H1 (cell line): ENCODE data around the gene GLIPR2. TPM values are rescaled to one million over a fixed set of nuclear protein-coding genes. Genes with fewer than 3 reads are reported as not detected.

Source experiments
- CTCF ChIA-PET: fragments of 300-600 bp; sonication (Branson Sonifier 250); formaldehyde crosslinking; loops from one replicate; lab custom pipeline; 2021; ENCODE audit not compliant: partially characterized antibody; lab: Charles Lee
- POLR2A ChIA-PET: fragments of 300-600 bp; sonication (Branson Sonifier 250); formaldehyde crosslinking; loops from one replicate; lab custom pipeline; 2021; ENCODE audit warnings: inconsistent platforms; ENCODE audit not compliant: partially characterized antibody; lab: Charles Lee
- DNase-seq, 2 experiments: peaks; one replicate each; pipeline versions ENCODE4 v3.0.0 to v3.0.0-alpha.2; 2010 to 2022; ENCODE audit warnings: low spot score in 2 of 2, low read depth in 1 of 2, mixed read lengths in 1 of 2
- FAIRE-seq: peaks from 2 replicates; lab custom pipeline; 2011; peaks lifted over from hg19 to GRCh38; lab: Jason Lieb, UNC
- H2AFZ ChIP-seq: 2 replicates; pipeline ENCODE4 v1.8.1; 2012; ENCODE audit warnings: low read length, inconsistent platforms
- H2AK5ac ChIP-seq: 2 replicates; pipeline ENCODE4 v1.6.1; 2013; ENCODE audit warnings: low read depth, low read length
- H2BK120ac ChIP-seq: replicated peaks from 2 replicates; pipeline ENCODE3; 2013; ENCODE audit warnings: low read depth, low read length, inconsistent platforms
- H2BK12ac ChIP-seq: 2 replicates; pipeline ENCODE4 v1.6.1; 2013; ENCODE audit warnings: low read depth, low read length
- H2BK15ac ChIP-seq: 2 replicates; pipeline ENCODE4 v1.6.1; 2013; ENCODE audit warnings: low read length
- H2BK20ac ChIP-seq: 2 replicates; pipeline ENCODE4 v1.6.1; 2013; ENCODE audit warnings: low read length
- H2BK5ac ChIP-seq: 2 replicates; pipeline ENCODE4 v1.6.1; 2013; ENCODE audit warnings: low read depth, low read length
- H3K14ac ChIP-seq: 2 replicates; pipeline ENCODE4 v1.6.1; 2013; ENCODE audit warnings: inconsistent platforms; ENCODE audit not compliant: insufficient read length
- H3K18ac ChIP-seq: 2 replicates; pipeline ENCODE4 v1.6.1; 2013; ENCODE audit warnings: low read length; ENCODE audit errors: extremely low read depth
- H3K23ac ChIP-seq: 2 replicates; pipeline ENCODE4 v1.6.1; 2013; ENCODE audit warnings: inconsistent platforms; ENCODE audit not compliant: insufficient read length
- H3K23me2 ChIP-seq: 2 replicates; pipeline ENCODE4 v1.6.1; 2013; ENCODE audit warnings: low read depth, low read length
- H3K27ac ChIP-seq: 2 replicates; pipeline ENCODE4 v1.6.1; 2011; ENCODE audit warnings: low read depth, low read length, inconsistent platforms
- H3K27me3 ChIP-seq, 4 experiments: replicated peaks in 1 of 4; 1 replicate in 1 of 4; 2 replicates in 3 of 4; pipeline versions ENCODE4 v1.6.1 to v1.8.1; 2011 to 2013; ENCODE audit warnings: low read length in 3 of 4, mild to moderate bottlenecking in 3 of 4, inconsistent platforms in 2 of 4, mixed read lengths in 2 of 4, moderate library complexity in 1 of 4; ENCODE audit not compliant: control insufficient read depth in 3 of 4, insufficient read depth in 3 of 4; ENCODE audit errors: extremely low read depth in 1 of 4
- H3K36me3 ChIP-seq, 4 experiments: 2 replicates each; pipeline versions ENCODE4 v1.6.1 to v1.8.1; 2011 to 2013; ENCODE audit warnings: mild to moderate bottlenecking in 4 of 4, low read length in 3 of 4, moderate library complexity in 2 of 4, control low read depth in 1 of 4, inconsistent platforms in 1 of 4; ENCODE audit not compliant: insufficient read depth in 4 of 4, control insufficient read depth in 2 of 4
- H3K4ac ChIP-seq: replicated peaks from 2 replicates; pipeline ENCODE3; 2013; ENCODE audit warnings: low read length, low read depth, mixed read lengths, inconsistent platforms; ENCODE audit not compliant: insufficient read length
- H3K4me1 ChIP-seq, 4 experiments: replicated peaks in 1 of 4; 1 replicate in 1 of 4; 2 replicates in 3 of 4; pipeline versions ENCODE4 v1.6.1 to v1.8.1; 2011 to 2013; ENCODE audit warnings: low read length in 3 of 4, inconsistent platforms in 2 of 4, mixed read lengths in 1 of 4; ENCODE audit not compliant: insufficient read depth in 4 of 4, control insufficient read depth in 3 of 4
- H3K4me2 ChIP-seq, 2 experiments: 2 replicates each; pipeline versions ENCODE4 v1.6.1 to v1.8.1; 2011 to 2013; ENCODE audit warnings: low read depth in 2 of 2, low read length in 2 of 2, control low read depth in 1 of 2, inconsistent platforms in 1 of 2, mild to moderate bottlenecking in 1 of 2; ENCODE audit not compliant: insufficient read depth in 1 of 2
- H3K4me3 ChIP-seq, 4 experiments: fragments of 200-600, 300-600 bp in 1 of 4; sonication (generic), shearing (Covaris generic), sonication (Bioruptor Twin) in 1 of 4; 2 replicates each; pipeline versions ENCODE4 v1.5.1 to v1.8.1; 2011 to 2016; ENCODE audit warnings: low read length in 4 of 4, low read depth in 3 of 4, control low read depth in 2 of 4, inconsistent platforms in 2 of 4, mild to moderate bottlenecking in 2 of 4, mixed read lengths in 1 of 4, moderate library complexity in 1 of 4; ENCODE audit not compliant: insufficient read depth in 2 of 4; ENCODE audit errors: extremely low read depth in 1 of 4
- H3K56ac ChIP-seq: replicated peaks from 2 replicates; pipeline ENCODE3; 2013; ENCODE audit warnings: low read depth, mild to moderate bottlenecking, mixed read lengths, low read length, inconsistent platforms; ENCODE audit not compliant: insufficient read length
- H3K79me1 ChIP-seq: 2 replicates; pipeline ENCODE4 v1.6.1; 2013; ENCODE audit warnings: low read depth, low read length, control low read depth
- H3K79me2 ChIP-seq, 2 experiments: 2 replicates each; pipeline versions ENCODE4 v1.6.1 to v1.8.1; 2012 to 2013; ENCODE audit warnings: low read length in 2 of 2, mild to moderate bottlenecking in 2 of 2, inconsistent platforms in 1 of 2; ENCODE audit not compliant: insufficient read depth in 2 of 2, control insufficient read depth in 1 of 2
- H3K9ac ChIP-seq, 4 experiments: replicated peaks in 1 of 4; 1 replicate in 1 of 4; 2 replicates in 3 of 4; pipeline versions ENCODE4 v1.6.1 to v1.8.1; 2011 to 2013; ENCODE audit warnings: low read depth in 3 of 4, low read length in 3 of 4, control low read depth in 2 of 4, mild to moderate bottlenecking in 2 of 4, moderate library complexity in 2 of 4, inconsistent platforms in 1 of 4; ENCODE audit errors: extremely low read depth in 1 of 4
- H3K9me3 ChIP-seq, 2 experiments: 2 replicates each; pipeline versions ENCODE4 v1.6.1 to v1.8.1; 2012 to 2013; ENCODE audit warnings: mild to moderate bottlenecking in 2 of 2, moderate library complexity in 2 of 2, control low read depth in 1 of 2, inconsistent platforms in 1 of 2, low read depth in 1 of 2, low read length in 1 of 2, mixed read lengths in 1 of 2; ENCODE audit not compliant: insufficient read depth in 2 of 2
- H4K20me1 ChIP-seq, 2 experiments: replicated peaks in 1 of 2; 2 replicates each; pipeline versions ENCODE3 to v1.8.1; 2011 to 2013; ENCODE audit warnings: inconsistent platforms in 2 of 2, low read length in 2 of 2, mild to moderate bottlenecking in 1 of 2; ENCODE audit not compliant: insufficient read depth in 2 of 2, control insufficient read depth in 1 of 2
- H4K5ac ChIP-seq: 2 replicates; pipeline ENCODE4 v1.6.1; 2013; ENCODE audit warnings: low read length, low read depth, mixed read lengths, inconsistent platforms; ENCODE audit not compliant: insufficient read length
- H4K8ac ChIP-seq: 2 replicates; pipeline ENCODE4 v1.8.0; 2013; ENCODE audit warnings: mild to moderate bottlenecking, moderate library complexity, low read length, inconsistent platforms; ENCODE audit not compliant: insufficient read depth; ENCODE audit errors: extremely low read depth
- H4K91ac ChIP-seq: replicated peaks from 2 replicates; pipeline ENCODE3; 2013; ENCODE audit warnings: low read length, mixed read lengths, inconsistent platforms; ENCODE audit not compliant: insufficient read length
- ASH2L ChIP-seq: fragments of 200-600, 300-600 bp; sonication (generic); IDR thresholded peaks from one replicate; pipeline ENCODE4 v1.7.1; 2017; ENCODE audit warnings: low read length
- CREB1 ChIP-seq: IDR thresholded peaks from 2 replicates; pipeline ENCODE4 v1.6.1; 2012; ENCODE audit warnings: inconsistent platforms
- GABPA ChIP-seq: IDR thresholded peaks from 2 replicates; pipeline ENCODE4 v1.6.1; 2011; ENCODE audit warnings: mild to moderate bottlenecking, low read length, moderate library complexity, borderline replicate concordance; ENCODE audit not compliant: insufficient read depth
- GTF2F1 ChIP-seq: IDR thresholded peaks from 2 replicates; pipeline ENCODE4 v1.6.1; 2012; ENCODE audit warnings: low read depth, low read length, improper control_type of control experiment, borderline replicate concordance
- KDM5A ChIP-seq: fragments of 200-600 bp; IDR thresholded peaks from 2 replicates; pipeline ENCODE4 v1.7.1; 2012; ENCODE audit warnings: mild to moderate bottlenecking, low read length, inconsistent platforms, mixed read lengths
- MAFK ChIP-seq: IDR thresholded peaks from 2 replicates; pipeline ENCODE4 v1.6.1; 2012; ENCODE audit warnings: low read depth, mild to moderate bottlenecking, improper control_type of control experiment, low read length
- RAD21 ChIP-seq, 2 experiments: IDR thresholded peaks in 1 of 2; conservative IDR thresholded peaks in 1 of 2; 2 replicates each; pipeline ENCODE4 v1.6.1; 2011; ENCODE audit warnings: low read depth in 2 of 2, low read length in 2 of 2, improper control_type of control experiment in 1 of 2, inconsistent platforms in 1 of 2, mild to moderate bottlenecking in 1 of 2, moderate library complexity in 1 of 2
- RFX5 ChIP-seq: IDR thresholded peaks from 2 replicates; pipeline ENCODE4 v1.6.1; 2011; ENCODE audit warnings: low read depth, low read length, improper control_type of control experiment, borderline replicate concordance
- RNF2 ChIP-seq: fragments of 200-900, 300-1000 bp; sonication (generic); IDR thresholded peaks from 2 replicates; pipeline ENCODE4 v1.7.1; 2016; ENCODE audit warnings: borderline replicate concordance, low read depth, mild to moderate bottlenecking, antibody characterized with exemption, low read length; ENCODE audit not compliant: poor library complexity, severe bottlenecking; ENCODE audit errors: missing control alignments
- RXRA ChIP-seq: IDR thresholded peaks from 2 replicates; pipeline ENCODE4 v1.6.1; 2011; ENCODE audit warnings: low read depth, mild to moderate bottlenecking, low read length, moderate library complexity; ENCODE audit not compliant: insufficient read depth
- SAP30 ChIP-seq: fragments of 300-600 bp; sonication (generic); IDR thresholded peaks from 2 replicates; pipeline ENCODE4 v1.7.1; 2012; ENCODE audit warnings: low read length, moderate library complexity, mild to moderate bottlenecking, inconsistent platforms; ENCODE audit not compliant: insufficient read depth, insufficient replicate concordance
- TAF1 ChIP-seq: IDR thresholded peaks from 2 replicates; pipeline ENCODE4 v1.6.1; 2011; ENCODE audit warnings: mild to moderate bottlenecking, low read depth, low read length
- TAF7 ChIP-seq: optimal IDR thresholded peaks from 2 replicates; pipeline ENCODE3; 2011; ENCODE audit warnings: low read depth, mild to moderate bottlenecking, inconsistent platforms, low read length, moderate library complexity, borderline replicate concordance
- WGBS, 2 experiments: shearing (Covaris generic) in 1 of 2; methylation state at CpG; one replicate each; pipeline versions ENCODE4 v1.1.6 to v1.1.7; 2013 to 2015; ENCODE audit warnings: low lambda C conversion rate in 2 of 2, mixed read lengths in 2 of 2, inconsistent platforms in 1 of 2, low coverage in 1 of 2, missing lambda C conversion rate in 1 of 2; ENCODE audit not compliant: insufficient replicate concordance in 2 of 2, insufficient coverage in 1 of 2, insufficient read length in 1 of 2; ENCODE audit errors: extremely low coverage in 1 of 2, missing lambda C conversion rate in 1 of 2; 5-methylcytosine and 5-hydroxymethylcytosine counted together
- polyA plus RNA-seq, 7 experiments: library from polyadenylated mRNA; depleted of rRNA in 3 of 7; stranded (reverse) in 5 of 7; unstranded in 2 of 7; fragments of >200 nt in 5 of 7; fragments of 200-250 nt in 2 of 7; gene quantifications; 1 replicate in 5 of 7; 2 replicates in 1 of 7; 4 replicates in 1 of 7; pipeline versions ENCODE4 v1.2.1 to v1.2.3, GENCODE V29; 2011 to 2013; ENCODE audit warnings: missing spikeins in 2 of 7, mixed read lengths in 2 of 7
- total RNA-seq: library from RNA; stranded (reverse); fragmentation: NEBNext Ultra II Directional; extraction: Animal tissue kit (Norgen Biotek cat#: 25700); gene quantifications from 2 replicates; pipeline ENCODE4 v1.2.1, GENCODE V29; 2021

The GLIPR2 gene
- total and polyA plus RNA-seq, 2 of the 8 experiments (the other 6 are each of a cell fraction or from before 2014, with no cell fraction given) = 7.9 to 12.0 TPM

GRCh38 chr9:36188212-36188611 lies 51.7 kb downstream of the GLIPR2 start:
- H2BK12ac ChIP-seq = no peak overlapping the region
- H3K36me3 ChIP-seq = no peaks in the 10 kb centered on the region
- peaks cover 7% of the 10 kb centered on the region; the same call in 1 of the 2 replicates for H3K79me1 ChIP-seq
- H3K23me2 ChIP-seq = peaks cover 8% of the 10 kb centered on the region
- no peak overlapping the region for H3K27ac ChIP-seq
- H3K27me3 ChIP-seq = no peaks in the 10 kb centered on the region
- no peak overlapping the region for H3K9ac ChIP-seq
- WGBS, 2 experiments = 86% methylated on average over 5 of the region's 5 CpGs; no CpG with 5 or more reads in 1 of the 2 experiments
- H3K4me3 ChIP-seq = no peak overlapping the region
- no peak overlapping the region; a peak in 1 of 4 replicates for H3K4me2 ChIP-seq
- peaks cover 6 to 11% (median 9%) of the 10 kb centered on the region in 4 experiments; a peak in 6 of 7 replicates for H3K4me1 ChIP-seq
- H3K4ac ChIP-seq = no peak overlapping the region
- TF ChIP-seq RNF2 = no peak
- TF ChIP-seq SAP30 = no peak
- TF ChIP-seq RXRA = no peak
- TF ChIP-seq GTF2F1 = no peak
- TF ChIP-seq ASH2L = no peak
- TF ChIP-seq TAF1 = no peak
- no peak for TF ChIP-seq RAD21 (IDR thresholded peaks at IDR 0.05 in 1 of 2, conservative IDR thresholded peaks at IDR 0.05 in 1 of 2; ENCODE audit: low read depth in 2 of 2, low read length in 2 of 2)
- TF ChIP-seq KDM5A = no peak
- TF ChIP-seq CREB1 = no peak
- TF ChIP-seq TAF7 = no peak
- TF ChIP-seq MAFK = no peak
- TF ChIP-seq GABPA = no peak
- no peak for TF ChIP-seq RFX5
- TF ChIP-seq, all 59 proteins: peak for 0
- no peak overlapping the region for H2BK20ac ChIP-seq
- no peak for DNase-seq
- H4K91ac ChIP-seq = no peak overlapping the region
- no peak overlapping the region for H3K14ac ChIP-seq
- ChIA-PET POLR2A (no interaction called here), CTCF (interaction anchor here (4.5 to 5.5 kb wide), 2 partner anchors 23 to 86 kb away, joined by 25 to 38 read pairs; no protein-coding TSS in a partner anchor)
- H3K9me3 ChIP-seq = no peaks in the 10 kb centered on the region
- no peak overlapping the region for H3K23ac ChIP-seq
- H2AFZ ChIP-seq = no peak overlapping the region
- no peak overlapping the region for H4K5ac ChIP-seq
- H2BK15ac ChIP-seq = no peak overlapping the region
- H3K79me2 ChIP-seq = peaks cover 20 to 24% of the 10 kb centered on the region in 2 experiments
- H3K18ac ChIP-seq = no peak overlapping the region
- no peak overlapping the region for H2BK5ac ChIP-seq
- H4K8ac ChIP-seq = no peak overlapping the region
- H4K20me1 ChIP-seq = peaks cover 12 to 14% of the 10 kb centered on the region in 2 experiments
- H2AK5ac ChIP-seq = no peak overlapping the region
- no peak overlapping the region for H3K56ac ChIP-seq
- no peak overlapping the region for H2BK120ac ChIP-seq
- FAIRE-seq = no peak
